ENCODE data around the gene ZNF362. TPM values are rescaled to one million over a fixed set of nuclear protein-coding genes. Genes with fewer than 3 reads are reported as not detected.

The ZNF362 gene
- total and polyA plus RNA-seq, 4 donors, result 2.3 to 6.3 (median 5.4) TPM

- TF ChIP-seq CTCF (IDR thresholded peaks at IDR 0.05; ENCODE audit: low read depth, low read length, missing input control) (peak; percentile 12), FOXA2 (IDR thresholded peaks at IDR 0.05) (no peak)
Measured at GRCh38 chr1:33296082-33296458, 39.8 kb downstream of the ZNF362 start (continued).

- peaks cover 6 to 30% (median 18%) of the 10 kb centered on the region in 4 donors for H3K4me1 ChIP-seq (ENCODE audit: control insufficient read depth in 4 of 4, insufficient read depth in 4 of 4, low read length in 3 of 4)
- H3K36me3 ChIP-seq (ENCODE audit: control insufficient read depth in 4 of 4, insufficient read depth in 3 of 4, low read depth in 1 of 4, low read length in 3 of 4), result peaks cover 0 to 9% (median 5%) of the 10 kb centered on the region in 4 donors
Measured at GRCh38 chr1:33296824-33297223, 40.5 kb downstream of the ZNF362 start.

More at GRCh38 chr1:33296824-33297223, 40.5 kb downstream of the ZNF362 start:
- 49% methylated on average over 4 of the region's 4 CpGs for WGBS
- Histone ChIP-seq H3K9me3 (ENCODE audit: control insufficient read depth in 4 of 4, low read length in 3 of 4) (no peaks in the 10 kb centered on the region), H3K4me3 (ENCODE audit: low read depth in 1 of 3, low read length in 3 of 3) (no peak overlapping the region), H3K27ac (ENCODE audit: low read depth in 1 of 2, low read length in 2 of 2) (peak overlapping the region; percentile 60 to 72), H3K9ac (ENCODE audit: low read depth in 1 of 2, low read length in 2 of 2) (no peak overlapping the region), H3K27me3 (ENCODE audit: control insufficient read depth in 4 of 4, insufficient read depth in 4 of 4, low read length in 3 of 4) (no peaks in the 10 kb centered on the region)
- TF ChIP-seq NR2F2 (IDR thresholded peaks at IDR 0.05) (no peak), JUND (IDR thresholded peaks at IDR 0.05) (peak in 1 of 2 donors; percentile 23), FOXA1 (IDR thresholded peaks at IDR 0.05) (no peak), EGR1 (IDR thresholded peaks at IDR 0.05; ENCODE audit: low read depth in 2 of 2) (no peak), RAD21 (IDR thresholded peaks at IDR 0.05) (peak in 1 of 2 donors; percentile 8), ATF3 (IDR thresholded peaks at IDR 0.05) (no peak), FOXA2 (IDR thresholded peaks at IDR 0.05) (no peak), SP1 (IDR thresholded peaks at IDR 0.05) (peak; percentile 26), HNF4G (IDR thresholded peaks at IDR 0.05) (no peak), MAX (IDR thresholded peaks at IDR 0.05) (no peak), HNF4A (conservative IDR thresholded peaks at IDR 0.05) (peak; percentile 38 to 66), REST (IDR thresholded peaks at IDR 0.05) (no peak), TAF1 (conservative IDR thresholded peaks at IDR 0.05) (no peak), RXRA (IDR thresholded peaks at IDR 0.05) (peak; percentile 76 to 87), CTCF (IDR thresholded peaks at IDR 0.05; ENCODE audit: low read depth, low read length, missing input control) (no peak), ZBTB33 (IDR thresholded peaks at IDR 0.05) (peak; percentile 17), GABPA (IDR thresholded peaks at IDR 0.05 in 1 of 2, conservative IDR thresholded peaks at IDR 0.05 in 1 of 2) (no peak), YY1 (IDR thresholded peaks at IDR 0.05) (no peak)
- DNase-seq (ENCODE audit: low spot score), result no peak

Measured in liver (tissue), 9 donors.